ENCODE measurements around the gene ORC5. TPM values are rescaled to one million over a fixed set of nuclear protein-coding genes. Genes with fewer than 3 reads are reported as not detected.

Gene ORC5
- total RNA-seq, 4 donors from 2014 or later: 11.8 to 36.6 (median 12.7) TPM

DNA sequence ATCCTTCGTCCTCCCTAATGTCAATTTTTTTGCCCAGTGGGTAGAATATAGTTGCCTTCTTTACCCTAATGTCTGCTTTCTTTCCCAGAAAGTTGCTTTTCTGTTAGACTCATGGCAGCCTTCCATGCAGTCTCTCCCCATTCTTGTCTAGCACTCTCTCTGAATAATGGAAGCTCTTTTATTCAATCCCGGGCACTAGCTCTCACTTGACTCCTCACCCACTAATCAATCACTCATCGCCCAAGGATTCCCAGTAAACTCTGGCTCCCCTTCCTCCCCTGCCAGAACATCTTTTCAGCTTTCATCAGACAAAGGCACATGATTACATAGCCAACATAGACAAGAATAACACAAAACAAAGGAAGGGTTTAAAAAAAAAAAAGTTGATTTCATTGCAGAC, 118.2 kb downstream of the ORC5 start:
- Histone ChIP-seq H3K4me1 (no peaks in the 10 kb centered on the region), H3K27ac (replicated peaks in 1 of 4) (no peak overlapping the region), H3K9me3 (no peaks in the 10 kb centered on the region), H3K4me3 (no peak overlapping the region), H3K36me3 (no peaks in the 10 kb centered on the region), H3K27me3 (peaks cover 0 to 5% (median 0%) of the 10 kb centered on the region in 4 donors)
- WGBS: 50% methylated on average over 3 of the region's 3 CpGs
- TF ChIP-seq, protein P1, sequence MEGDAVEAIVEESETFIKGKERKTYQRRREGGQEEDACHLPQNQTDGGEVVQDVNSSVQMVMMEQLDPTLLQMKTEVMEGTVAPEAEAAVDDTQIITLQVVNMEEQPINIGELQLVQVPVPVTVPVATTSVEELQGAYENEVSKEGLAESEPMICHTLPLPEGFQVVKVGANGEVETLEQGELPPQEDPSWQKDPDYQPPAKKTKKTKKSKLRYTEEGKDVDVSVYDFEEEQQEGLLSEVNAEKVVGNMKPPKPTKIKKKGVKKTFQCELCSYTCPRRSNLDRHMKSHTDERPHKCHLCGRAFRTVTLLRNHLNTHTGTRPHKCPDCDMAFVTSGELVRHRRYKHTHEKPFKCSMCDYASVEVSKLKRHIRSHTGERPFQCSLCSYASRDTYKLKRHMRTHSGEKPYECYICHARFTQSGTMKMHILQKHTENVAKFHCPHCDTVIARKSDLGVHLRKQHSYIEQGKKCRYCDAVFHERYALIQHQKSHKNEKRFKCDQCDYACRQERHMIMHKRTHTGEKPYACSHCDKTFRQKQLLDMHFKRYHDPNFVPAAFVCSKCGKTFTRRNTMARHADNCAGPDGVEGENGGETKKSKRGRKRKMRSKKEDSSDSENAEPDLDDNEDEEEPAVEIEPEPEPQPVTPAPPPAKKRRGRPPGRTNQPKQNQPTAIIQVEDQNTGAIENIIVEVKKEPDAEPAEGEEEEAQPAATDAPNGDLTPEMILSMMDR (IDR thresholded peaks at IDR 0.05): no peak
- TF ChIP-seq POLR2AphosphoS5 (IDR thresholded peaks at IDR 0.05) (no peak), POLR2A (IDR thresholded peaks at IDR 0.05; ENCODE audit: low read depth) (no peak), EP300 (IDR thresholded peaks at IDR 0.05) (no peak)
- intact Hi-C loops (cut with DNase I): no loop called here
- DNase-seq (ENCODE audit: extremely low spot score): no peak

GRCh38 chr7:104089061-104089460, 118.8 kb downstream of the ORC5 start:
- no peaks in the 10 kb centered on the region for H3K36me3 ChIP-seq
- H3K27me3 ChIP-seq: peaks cover 0 to 5% (median 0%) of the 10 kb centered on the region in 4 donors
- intact Hi-C loops (cut with DNase I): no loop called here
- DNase-seq (ENCODE audit: extremely low spot score): no peak
- no peaks in the 10 kb centered on the region for H3K9me3 ChIP-seq
- H3K4me1 ChIP-seq: no peaks in the 10 kb centered on the region
- H3K4me3 ChIP-seq: no peak overlapping the region
- no peak overlapping the region for H3K27ac ChIP-seq (replicated peaks in 1 of 4)
- WGBS: 68% methylated on average over 1 of the region's 1 CpG
- TF ChIP-seq, protein P1 (IDR thresholded peaks at IDR 0.05): no peak
- TF ChIP-seq EP300 (IDR thresholded peaks at IDR 0.05) (no peak), POLR2A (IDR thresholded peaks at IDR 0.05; ENCODE audit: low read depth) (no peak), POLR2AphosphoS5 (IDR thresholded peaks at IDR 0.05) (no peak)

Other genes starting within 250 kb of the ORC5 start
- 10 to 100 TPM in 1 of 4 donors, 1 to 10 TPM in 3; 2.5 to 10.1 (median 6.5) TPM for gene RELN, start 218.4 kb downstream of the ORC5 start, total RNA-seq
- not detected for gene LHFPL3, start 120.6 kb upstream of the ORC5 start, total RNA-seq

Measured in esophagus muscularis mucosa (tissue), 4 donors.